Activated T-cell treated with anti-CD3 and anti-CD28 coated beads, Interleukin-2, amount 50 U/mL, for 24 hours (primary cell): ENCODE measurements around the gene DUSP2.

Experiments
- DNase-seq: peaks from one replicate; pipeline ENCODE4 v3.0.0-alpha.2; 2020
- H3K27ac Mint-ChIP-seq: 2 replicates; pipeline ENCODE4 v1.8.0; 2020; ENCODE audit warnings: mild to moderate bottlenecking, mixed read lengths
- H3K27me3 Mint-ChIP-seq: 2 replicates; pipeline ENCODE4 v1.8.0; 2020; ENCODE audit warnings: mixed read lengths
- H3K36me3 Mint-ChIP-seq: 2 replicates; pipeline ENCODE4 v1.8.0; 2020; ENCODE audit warnings: low read depth, mixed read lengths
- H3K4me1 Mint-ChIP-seq: 2 replicates; pipeline ENCODE4 v1.8.0; 2020; ENCODE audit warnings: low read depth, mixed read lengths
- H3K4me3 Mint-ChIP-seq: 2 replicates; pipeline ENCODE4 v1.8.0; 2020; ENCODE audit warnings: mild to moderate bottlenecking, moderate library complexity, mixed read lengths
- H3K9me3 Mint-ChIP-seq: 2 replicates; pipeline ENCODE4 v1.8.0; 2020; ENCODE audit warnings: mixed read lengths

The DUSP2 gene, protein sequence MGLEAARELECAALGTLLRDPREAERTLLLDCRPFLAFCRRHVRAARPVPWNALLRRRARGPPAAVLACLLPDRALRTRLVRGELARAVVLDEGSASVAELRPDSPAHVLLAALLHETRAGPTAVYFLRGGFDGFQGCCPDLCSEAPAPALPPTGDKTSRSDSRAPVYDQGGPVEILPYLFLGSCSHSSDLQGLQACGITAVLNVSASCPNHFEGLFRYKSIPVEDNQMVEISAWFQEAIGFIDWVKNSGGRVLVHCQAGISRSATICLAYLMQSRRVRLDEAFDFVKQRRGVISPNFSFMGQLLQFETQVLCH

DNA sequence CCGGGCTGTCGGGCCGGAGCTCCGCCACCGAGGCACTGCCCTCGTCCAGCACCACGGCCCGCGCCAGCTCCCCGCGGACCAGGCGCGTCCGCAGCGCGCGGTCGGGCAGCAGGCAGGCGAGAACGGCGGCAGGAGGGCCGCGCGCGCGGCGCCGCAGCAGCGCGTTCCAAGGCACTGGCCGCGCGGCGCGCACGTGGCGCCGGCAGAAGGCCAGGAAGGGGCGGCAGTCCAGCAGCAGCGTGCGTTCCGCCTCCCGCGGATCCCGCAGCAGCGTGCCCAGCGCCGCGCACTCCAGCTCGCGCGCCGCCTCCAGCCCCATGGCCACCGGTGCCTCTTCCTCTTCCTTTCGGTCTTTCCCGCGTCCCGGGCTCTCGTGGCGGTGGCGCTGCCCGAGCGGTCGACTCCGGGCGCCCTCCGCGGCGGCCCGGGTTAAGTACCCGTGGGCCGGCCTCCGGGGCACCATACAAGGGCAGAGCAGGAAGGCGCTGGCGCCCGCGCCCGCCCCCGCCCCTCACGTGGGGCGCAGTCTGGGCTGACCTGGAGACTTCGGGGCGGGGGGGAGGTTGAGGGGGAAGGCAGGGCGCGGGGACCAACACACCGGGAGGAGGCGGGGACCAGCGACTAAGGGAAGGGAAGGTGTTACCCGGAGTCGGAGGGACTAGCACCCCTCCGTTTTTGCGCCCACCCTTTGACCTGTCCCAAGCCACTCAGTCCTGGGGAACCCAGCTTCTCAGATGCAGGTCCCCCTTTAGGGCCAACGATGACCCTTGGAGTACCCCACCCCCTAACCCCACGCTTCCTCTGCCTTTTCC, at the start of gene DUSP2:
Gene DUSP2 (minus strand): TSS at position 405 of the 812 bp plus-strand sequence. CDS start 86 bp downstream, at position 319.
- Mint-ChIP-seq H3K4me1 (peaks cover 65% of the 10 kb centered on the region), H3K4me3 (peak within 1 kb of the TSS; percentile 96), H3K27me3 (no peaks in the 10 kb centered on the region), H3K27ac (peak within 1 kb of the TSS; percentile 99), H3K36me3 (peaks cover 42% of the 10 kb centered on the region), H3K9me3 (no peaks in the 10 kb centered on the region)
- DNase-seq, result peak; percentile 98

DNA sequence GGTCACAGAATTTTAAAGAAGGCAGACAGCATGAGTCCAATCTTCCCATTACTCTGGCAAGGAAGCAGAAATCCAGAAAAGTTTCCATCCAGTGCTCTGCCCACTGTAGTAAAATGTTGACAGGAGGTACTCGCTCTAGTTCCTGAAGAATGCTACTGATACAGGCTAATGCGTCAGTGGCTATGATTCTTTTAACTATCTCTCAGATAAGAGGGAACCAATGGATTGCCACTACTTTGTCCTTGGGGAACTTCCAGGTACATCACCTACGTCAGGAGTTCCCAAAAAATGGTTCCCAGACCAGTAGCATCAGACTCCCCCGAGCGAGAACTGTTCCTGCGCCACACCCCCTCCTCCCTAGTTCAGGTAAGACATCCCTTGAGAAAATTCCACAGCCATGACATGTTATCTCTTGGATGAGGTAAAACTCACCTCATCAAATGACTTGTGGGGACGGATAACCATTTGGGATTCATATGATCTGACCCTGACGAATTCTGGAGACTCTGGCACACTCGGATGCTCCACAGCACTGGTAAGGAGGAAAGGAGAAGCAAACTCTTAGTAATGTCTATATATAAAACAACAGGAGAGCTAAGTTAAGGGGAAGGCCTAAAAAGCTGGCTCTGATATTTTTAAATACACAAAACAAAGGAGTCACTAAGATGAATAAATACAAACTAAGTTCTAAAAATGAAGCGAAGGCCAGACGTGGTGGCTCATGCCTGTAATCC, 46.9 kb upstream of the DUSP2 start:
- Mint-ChIP-seq H3K4me3 (no peak overlapping the region), H3K27ac (no peak overlapping the region), H3K27me3 (no peaks in the 10 kb centered on the region), H3K4me1 (peaks cover 14% of the 10 kb centered on the region), H3K9me3 (no peaks in the 10 kb centered on the region), H3K36me3 (peaks cover 85% of the 10 kb centered on the region)
- no peak for DNase-seq

DNA sequence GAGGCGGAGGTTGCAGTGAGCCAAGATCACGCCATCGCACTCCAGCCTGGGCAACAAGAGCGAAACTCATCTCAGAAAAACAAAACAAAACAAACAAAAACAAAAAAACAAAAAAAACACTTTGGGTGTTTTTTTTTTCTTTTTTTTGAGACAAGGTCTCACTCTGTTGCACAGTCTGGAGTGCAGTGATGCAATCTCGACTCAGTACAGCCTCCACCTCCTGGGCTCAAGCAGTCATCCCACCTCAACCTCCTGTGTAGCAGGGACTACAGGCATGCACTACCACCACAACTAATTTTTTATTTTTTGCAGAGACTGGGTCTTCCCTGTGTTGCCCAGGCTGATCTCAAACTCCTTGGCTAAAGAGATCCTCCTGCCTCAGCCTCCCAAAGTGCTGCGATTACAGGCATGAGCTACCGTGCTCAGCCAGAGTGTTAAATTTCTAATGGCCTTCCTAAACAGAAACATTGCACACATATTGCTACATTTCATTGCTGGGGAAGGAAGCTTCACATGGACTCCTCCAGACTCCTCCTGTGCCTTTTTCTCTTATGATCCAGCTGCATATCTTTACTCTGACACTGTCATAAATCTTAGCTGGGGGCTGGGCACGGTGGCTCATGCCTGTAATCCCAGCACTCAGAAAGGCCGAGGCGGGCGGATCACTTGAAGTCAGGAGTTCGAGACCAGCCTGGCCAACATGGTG, 43.7 kb upstream of the DUSP2 start:
- no peak overlapping the region for H3K4me3 Mint-ChIP-seq
- H3K4me1 Mint-ChIP-seq, result peaks cover 5% of the 10 kb centered on the region
- no peaks in the 10 kb centered on the region for H3K9me3 Mint-ChIP-seq
- H3K27me3 Mint-ChIP-seq, result no peaks in the 10 kb centered on the region
- peaks cover 94% of the 10 kb centered on the region for H3K36me3 Mint-ChIP-seq
- no peak overlapping the region for H3K27ac Mint-ChIP-seq
- DNase-seq, result no peak

DNA sequence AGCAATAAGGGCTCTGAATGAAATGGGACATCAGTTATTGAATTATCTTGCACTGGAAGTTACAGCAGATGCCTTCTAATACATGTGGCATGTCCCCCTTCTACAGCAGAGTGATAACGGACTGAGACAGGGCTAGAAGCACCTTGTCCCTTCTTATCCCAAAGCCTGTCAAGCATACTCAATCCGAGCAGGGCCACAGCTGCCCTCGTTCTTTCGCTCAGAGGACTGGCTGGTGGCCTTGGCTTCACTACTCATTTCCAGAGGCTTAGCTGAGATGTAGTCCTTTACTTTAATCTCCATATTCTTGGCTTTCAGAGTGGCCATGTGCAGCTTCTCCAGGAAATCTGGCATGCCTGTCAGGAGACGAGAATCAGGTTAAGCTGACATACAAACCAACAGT, 41.3 kb upstream of the DUSP2 start:
- Mint-ChIP-seq H3K9me3 (no peaks in the 10 kb centered on the region), H3K4me1 (peaks cover 3% of the 10 kb centered on the region), H3K27ac (no peak overlapping the region), H3K36me3 (peaks cover 79% of the 10 kb centered on the region), H3K27me3 (no peaks in the 10 kb centered on the region), H3K4me3 (no peak overlapping the region)
- DNase-seq, result no peak

DNA sequence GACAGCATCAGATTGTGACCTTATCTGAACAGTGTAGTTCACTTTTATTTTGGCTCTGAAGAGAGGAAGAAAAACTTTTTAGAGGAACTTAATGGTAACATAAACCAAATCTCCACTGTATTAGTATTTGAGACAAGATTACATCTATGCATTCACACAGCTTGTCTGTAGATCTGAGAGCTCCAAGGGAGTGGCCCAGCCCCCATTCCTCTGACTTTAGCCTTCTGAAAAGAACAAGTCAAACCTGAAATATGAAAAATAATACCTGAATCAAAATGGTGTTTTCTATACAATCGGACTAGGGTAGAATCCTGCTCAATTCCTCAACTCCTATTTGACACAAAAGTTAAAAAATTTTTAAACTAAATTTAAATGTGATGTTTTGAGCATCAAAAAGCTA, 40.3 kb upstream of the DUSP2 start:
- peaks cover 9% of the 10 kb centered on the region for H3K4me1 Mint-ChIP-seq
- DNase-seq, result no peak
- H3K36me3 Mint-ChIP-seq, result peaks cover 69% of the 10 kb centered on the region
- no peaks in the 10 kb centered on the region for H3K27me3 Mint-ChIP-seq
- H3K27ac Mint-ChIP-seq, result peak overlapping the region; percentile 1
- no peaks in the 10 kb centered on the region for H3K9me3 Mint-ChIP-seq
- H3K4me3 Mint-ChIP-seq, result no peak overlapping the region

DNA sequence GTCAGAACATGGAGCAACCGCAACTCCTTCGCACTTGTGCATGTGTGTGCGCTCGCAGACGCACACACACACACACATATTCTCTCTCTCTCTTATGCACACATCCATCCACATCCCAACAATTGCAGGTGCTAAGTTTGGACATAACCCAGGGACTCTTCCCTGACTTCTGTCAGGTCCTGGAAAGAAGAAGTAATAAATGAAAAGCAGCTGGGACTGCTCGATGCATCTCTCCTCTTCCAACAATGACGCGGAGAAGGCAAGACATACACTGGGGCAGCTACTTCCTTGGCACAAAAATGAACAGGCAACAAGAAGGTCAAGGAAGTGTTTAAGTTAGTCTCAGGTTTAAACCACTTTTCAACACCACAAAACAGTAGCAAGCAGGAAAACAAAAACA, 39.7 kb upstream of the DUSP2 start:
- Mint-ChIP-seq H3K27me3 (no peaks in the 10 kb centered on the region), H3K4me3 (no peak overlapping the region), H3K9me3 (no peaks in the 10 kb centered on the region), H3K36me3 (peaks cover 66% of the 10 kb centered on the region), H3K27ac (peak overlapping the region; percentile 27), H3K4me1 (peaks cover 10% of the 10 kb centered on the region)
- no peak for DNase-seq

DNA sequence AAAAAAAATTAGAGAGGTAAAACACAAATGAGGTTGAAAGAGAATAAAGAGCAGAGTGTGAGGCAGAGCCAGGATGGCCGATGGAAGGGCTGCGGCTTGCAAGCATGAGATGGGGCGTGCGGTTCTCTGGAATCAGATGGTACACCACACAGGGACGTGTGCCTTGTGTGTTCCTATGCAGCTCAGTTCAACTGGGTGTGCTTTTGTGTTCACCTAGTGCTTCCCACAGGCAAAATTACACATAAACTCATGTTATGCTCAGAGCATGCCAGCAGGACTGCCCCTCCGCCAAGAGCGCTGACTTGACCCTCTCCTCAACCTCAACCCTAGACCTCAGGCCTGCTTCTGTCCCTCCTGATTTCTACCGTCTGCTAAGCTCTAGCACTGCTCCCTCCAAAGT, 38.9 kb upstream of the DUSP2 start:
- no peak for DNase-seq
- H3K4me1 Mint-ChIP-seq, result peaks cover 10% of the 10 kb centered on the region
- H3K27ac Mint-ChIP-seq, result peak overlapping the region; percentile 27
- H3K36me3 Mint-ChIP-seq, result peaks cover 59% of the 10 kb centered on the region
- no peaks in the 10 kb centered on the region for H3K9me3 Mint-ChIP-seq
- no peak overlapping the region for H3K4me3 Mint-ChIP-seq
- no peaks in the 10 kb centered on the region for H3K27me3 Mint-ChIP-seq

DNA sequence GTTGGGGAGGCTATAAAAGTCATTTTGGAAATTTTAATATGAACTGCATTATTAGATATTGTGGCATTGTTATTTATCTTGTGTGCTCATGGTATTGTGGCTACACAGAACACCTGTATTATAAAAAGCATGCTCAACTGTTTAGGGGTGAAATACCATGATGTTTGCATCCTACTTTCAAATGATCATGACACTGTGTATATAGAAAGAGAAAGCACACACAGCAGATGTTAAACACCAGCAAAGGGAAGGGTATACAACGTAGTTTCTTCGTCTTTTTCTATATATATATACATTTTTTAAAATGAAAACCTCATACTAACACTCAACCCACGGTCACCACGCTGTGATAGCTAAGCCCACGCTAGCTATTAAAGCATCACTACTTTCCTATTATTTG, 36.3 kb upstream of the DUSP2 start:
- no peak overlapping the region for H3K27ac Mint-ChIP-seq
- H3K36me3 Mint-ChIP-seq, result peaks cover 36% of the 10 kb centered on the region
- no peak overlapping the region for H3K4me3 Mint-ChIP-seq
- H3K27me3 Mint-ChIP-seq, result no peaks in the 10 kb centered on the region
- no peaks in the 10 kb centered on the region for H3K9me3 Mint-ChIP-seq
- H3K4me1 Mint-ChIP-seq, result peaks cover 10% of the 10 kb centered on the region
- DNase-seq, result no peak

DNA sequence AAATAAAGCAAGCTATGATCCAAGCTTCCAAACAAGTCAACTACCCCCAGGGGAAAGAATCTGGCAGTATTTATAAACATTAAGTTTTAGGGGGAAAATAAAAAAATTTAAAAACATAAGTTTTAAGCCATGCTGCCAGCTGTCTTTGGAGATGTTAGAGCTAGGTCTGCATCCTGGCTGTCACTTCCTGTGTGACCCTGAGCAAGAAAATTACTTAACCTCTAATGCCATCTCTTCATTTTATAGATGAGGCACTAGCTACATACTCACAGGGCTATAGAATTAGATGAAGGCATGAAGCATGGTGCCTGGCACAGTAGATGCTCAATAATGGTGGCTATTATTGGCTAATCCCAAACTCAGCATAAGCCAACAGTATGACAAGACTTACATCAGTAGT, 35.3 kb upstream of the DUSP2 start:
- Mint-ChIP-seq H3K4me3 (no peak overlapping the region), H3K36me3 (peaks cover 25% of the 10 kb centered on the region), H3K4me1 (peaks cover 10% of the 10 kb centered on the region), H3K9me3 (no peaks in the 10 kb centered on the region), H3K27ac (no peak overlapping the region), H3K27me3 (no peaks in the 10 kb centered on the region)
- no peak for DNase-seq

DNA sequence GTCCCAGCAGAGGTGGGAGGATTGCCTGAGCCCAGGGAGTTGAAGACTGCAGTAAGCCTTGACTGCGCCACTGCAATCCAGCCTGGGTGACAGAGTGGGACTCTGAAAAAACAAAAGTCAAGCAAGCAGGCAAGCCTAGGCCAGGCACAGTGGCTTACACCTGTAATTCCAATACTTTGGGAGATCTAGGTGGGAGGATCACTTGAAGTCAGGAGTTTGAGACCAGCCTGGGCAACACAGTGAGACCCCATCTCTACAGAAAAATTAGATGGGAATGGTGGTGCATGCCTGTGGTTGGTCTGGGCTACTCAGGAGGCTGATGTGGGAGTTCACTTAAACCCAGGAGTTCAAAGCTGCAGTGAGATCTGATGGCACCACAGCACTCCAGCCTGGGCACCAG, 34.8 kb upstream of the DUSP2 start:
- peaks cover 20% of the 10 kb centered on the region for H3K36me3 Mint-ChIP-seq

DNA sequence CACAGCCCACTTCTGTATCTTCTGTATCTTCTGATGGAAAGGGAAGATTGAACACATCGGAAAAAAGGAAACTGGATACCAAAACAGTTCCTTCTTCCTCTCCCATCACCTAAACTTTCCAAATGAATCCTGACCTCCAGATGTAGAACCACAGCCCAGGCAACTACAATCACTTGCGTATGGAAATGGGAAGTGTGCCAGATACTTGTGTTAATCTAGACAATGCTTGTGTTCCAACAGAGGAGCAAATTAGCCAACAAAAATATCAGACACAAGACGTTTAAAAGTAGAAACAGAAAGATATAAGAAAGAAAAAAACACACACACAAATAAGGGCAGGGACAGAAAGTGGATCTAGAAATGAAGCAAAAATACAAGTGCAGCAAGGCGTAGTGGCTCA, 31.4 kb upstream of the DUSP2 start:
- Mint-ChIP-seq H3K9me3 (no peaks in the 10 kb centered on the region), H3K27me3 (no peaks in the 10 kb centered on the region), H3K36me3 (no peaks in the 10 kb centered on the region), H3K4me1 (peaks cover 26% of the 10 kb centered on the region), H3K4me3 (no peak overlapping the region), H3K27ac (peak overlapping the region; percentile 27)
- no peak for DNase-seq

More for the DNA sequence above, 34.8 kb upstream of the DUSP2 start:
- H3K4me1 Mint-ChIP-seq, result peaks cover 10% of the 10 kb centered on the region
- DNase-seq, result no peak
- H3K27me3 Mint-ChIP-seq, result no peaks in the 10 kb centered on the region
- no peaks in the 10 kb centered on the region for H3K9me3 Mint-ChIP-seq
- H3K4me3 Mint-ChIP-seq, result no peak overlapping the region
- no peak overlapping the region for H3K27ac Mint-ChIP-seq

DNA sequence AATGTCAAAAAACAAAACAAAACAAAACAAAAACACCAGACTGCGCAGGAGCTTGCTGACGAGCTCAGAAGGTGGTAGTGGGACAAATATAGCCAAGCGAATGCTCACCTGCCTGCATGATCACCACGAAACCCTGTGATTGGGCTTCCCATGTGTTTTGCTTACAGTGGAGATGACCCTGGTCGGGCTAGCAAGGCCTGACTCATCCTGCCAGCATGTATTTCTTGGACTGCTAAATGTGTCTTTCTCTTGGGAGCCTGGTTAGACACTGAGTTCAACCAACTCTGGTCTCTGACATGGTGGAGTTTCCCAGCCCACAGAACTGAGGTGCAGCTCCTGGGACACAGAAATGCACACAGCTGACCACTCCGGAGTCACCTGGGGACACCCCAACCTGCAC, 30.7 kb upstream of the DUSP2 start:
- H3K4me3 Mint-ChIP-seq, result no peak overlapping the region
- peaks cover 24% of the 10 kb centered on the region for H3K4me1 Mint-ChIP-seq
- H3K36me3 Mint-ChIP-seq, result no peaks in the 10 kb centered on the region
- no peaks in the 10 kb centered on the region for H3K9me3 Mint-ChIP-seq
- no peak for DNase-seq
- H3K27ac Mint-ChIP-seq, result no peak overlapping the region
- H3K27me3 Mint-ChIP-seq, result no peaks in the 10 kb centered on the region

DNA sequence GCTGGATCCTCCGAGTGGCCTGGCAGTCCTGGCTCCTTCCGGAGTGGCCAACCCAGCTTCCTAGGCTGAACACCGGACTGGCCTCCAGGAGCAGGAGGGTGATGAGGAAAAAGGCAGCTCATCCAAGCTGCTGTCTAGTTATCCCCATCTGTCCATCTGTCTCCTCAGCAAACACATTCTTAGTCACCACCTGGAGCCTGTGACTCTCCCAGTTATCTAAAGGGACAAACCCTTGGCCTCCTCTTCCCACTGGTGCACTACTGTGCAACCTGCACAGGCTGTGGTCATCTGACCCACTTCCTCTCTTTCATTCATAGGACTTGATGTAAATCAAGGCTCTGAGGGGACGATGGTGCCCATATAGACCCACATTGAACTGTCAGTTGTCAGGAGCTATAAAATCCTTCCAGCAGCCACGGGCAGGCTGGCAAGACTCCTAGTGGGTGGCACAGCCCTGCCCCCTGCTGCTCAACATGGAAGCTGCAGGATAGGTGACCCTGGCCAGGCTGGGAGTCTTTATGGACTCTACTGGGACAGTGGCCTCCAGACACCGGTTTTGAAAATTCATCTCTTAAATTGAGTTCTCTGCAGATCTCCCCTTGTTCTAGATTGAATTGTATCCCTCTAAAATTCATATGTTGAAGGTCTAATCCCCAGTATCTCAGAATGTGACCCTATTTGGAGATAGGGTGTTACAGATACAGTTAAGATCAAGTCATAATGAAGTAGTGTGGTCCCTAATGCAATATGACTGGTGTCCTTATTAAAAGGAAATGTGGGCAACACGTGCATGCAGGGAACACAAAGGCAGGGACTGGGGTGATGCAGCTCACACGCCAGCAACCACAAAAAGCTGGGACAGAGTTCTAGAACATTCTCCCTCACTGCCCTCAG, 29.3 kb upstream of the DUSP2 start:
- H3K27ac Mint-ChIP-seq, result peak overlapping the region; percentile 80
- peak; percentile 90 for DNase-seq
- peaks cover 25% of the 10 kb centered on the region for H3K4me1 Mint-ChIP-seq
- peak overlapping the region; percentile 14 for H3K4me3 Mint-ChIP-seq
- H3K27me3 Mint-ChIP-seq, result no peaks in the 10 kb centered on the region
- no peaks in the 10 kb centered on the region for H3K9me3 Mint-ChIP-seq
- no peaks in the 10 kb centered on the region for H3K36me3 Mint-ChIP-seq
